SH-SY5Y (cell line): Measurements from ENCODE around the gene RALA.

Source experiments
- GATA2 ChIP-seq: IDR thresholded peaks from 2 replicates; pipeline ENCODE4 v1.6.1; 2011; ENCODE audit warnings: mild to moderate bottlenecking, low read depth, low read length
- GATA3 ChIP-seq: IDR thresholded peaks from 2 replicates; pipeline ENCODE4 v1.6.1; 2011; ENCODE audit warnings: low read depth, mild to moderate bottlenecking, low read length, moderate library complexity

The RALA gene

GRCh38 chr7:39650676-39651075 is 27.3 kb downstream of the RALA start:
- TF ChIP-seq GATA3: no peak
- TF ChIP-seq GATA2: no peak

- TF ChIP-seq GATA3 (no peak), GATA2 (no peak)
These were observed 27.9 kb downstream of the RALA start for GRCh38 chr7:39651265-39651664.

GRCh38 chr7:39656415-39656814 is 33.0 kb downstream of the RALA start:
- TF ChIP-seq GATA2 (no peak), GATA3 (no peak)

- no peak for TF ChIP-seq GATA3
- TF ChIP-seq GATA2: no peak
These were observed 36.1 kb downstream of the RALA start for GRCh38 chr7:39659356-39660013.

- TF ChIP-seq GATA3 (no peak), GATA2 (no peak)
These were observed 38.6 kb downstream of the RALA start for GRCh38 chr7:39661960-39662359.

- no peak for TF ChIP-seq GATA3
- TF ChIP-seq GATA2: no peak
These were observed 39.9 kb downstream of the RALA start for GRCh38 chr7:39663263-39663662.

GRCh38 chr7:39664057-39664456 is 40.7 kb downstream of the RALA start:
- TF ChIP-seq GATA2 (no peak), GATA3 (no peak)

GRCh38 chr7:39664585-39664984 is 41.2 kb downstream of the RALA start:
- TF ChIP-seq GATA3: no peak
- no peak for TF ChIP-seq GATA2

GRCh38 chr7:39666562-39666961 is 43.2 kb downstream of the RALA start:
- TF ChIP-seq GATA3 (no peak), GATA2 (no peak)

- no peak for TF ChIP-seq GATA2
- no peak for TF ChIP-seq GATA3
These were observed 44.1 kb downstream of the RALA start for GRCh38 chr7:39667341-39667923.

GRCh38 chr7:39670052-39670451 is 46.7 kb downstream of the RALA start:
- TF ChIP-seq GATA2: no peak
- no peak for TF ChIP-seq GATA3

GRCh38 chr7:39670934-39671333 is 47.6 kb downstream of the RALA start:
- TF ChIP-seq GATA2: no peak
- no peak for TF ChIP-seq GATA3

- no peak for TF ChIP-seq GATA2
- TF ChIP-seq GATA3: no peak
These were observed 48.8 kb downstream of the RALA start for GRCh38 chr7:39672176-39672575.

GRCh38 chr7:39673868-39674267 is 50.5 kb downstream of the RALA start:
- TF ChIP-seq GATA2 (no peak), GATA3 (no peak)

- no peak for TF ChIP-seq GATA2
- TF ChIP-seq GATA3: no peak
These were observed 51.0 kb downstream of the RALA start for GRCh38 chr7:39674406-39674805.
